HG02623 (cell line): ENCODE data around the gene HAUS5.
"Not testable (repeated sequence)": the region's sequence is repeated elsewhere in the genome, so short reads cannot be mapped to it uniquely, and the experiment has no call there.

Source experiments
- ATAC-seq: cut with Tn5 transposase; IDR thresholded peaks from one replicate; pipeline ENCODE4 v1.9.1; 2021; ENCODE audit warnings: moderate library complexity; ENCODE audit not compliant: unreplicated experiment

HAUS5 gene, protein sequence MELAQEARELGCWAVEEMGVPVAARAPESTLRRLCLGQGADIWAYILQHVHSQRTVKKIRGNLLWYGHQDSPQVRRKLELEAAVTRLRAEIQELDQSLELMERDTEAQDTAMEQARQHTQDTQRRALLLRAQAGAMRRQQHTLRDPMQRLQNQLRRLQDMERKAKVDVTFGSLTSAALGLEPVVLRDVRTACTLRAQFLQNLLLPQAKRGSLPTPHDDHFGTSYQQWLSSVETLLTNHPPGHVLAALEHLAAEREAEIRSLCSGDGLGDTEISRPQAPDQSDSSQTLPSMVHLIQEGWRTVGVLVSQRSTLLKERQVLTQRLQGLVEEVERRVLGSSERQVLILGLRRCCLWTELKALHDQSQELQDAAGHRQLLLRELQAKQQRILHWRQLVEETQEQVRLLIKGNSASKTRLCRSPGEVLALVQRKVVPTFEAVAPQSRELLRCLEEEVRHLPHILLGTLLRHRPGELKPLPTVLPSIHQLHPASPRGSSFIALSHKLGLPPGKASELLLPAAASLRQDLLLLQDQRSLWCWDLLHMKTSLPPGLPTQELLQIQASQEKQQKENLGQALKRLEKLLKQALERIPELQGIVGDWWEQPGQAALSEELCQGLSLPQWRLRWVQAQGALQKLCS

GRCh38 chr19:35612559-35613321, at the start of gene HAUS5:
Gene HAUS5, plus strand, starts transcription at chr19:35612735. Its CDS starts 60 bp downstream, at chr19:35612795.
- peak; percentile 68 for ATAC-seq

GRCh38 chr19:35562776-35563175, 49.8 kb upstream of the HAUS5 start:
- no peak for ATAC-seq

- no peak for ATAC-seq
Measured at GRCh38 chr19:35563207-35563829, 49.2 kb upstream of the HAUS5 start, which contains the start of gene ATP4A. Gene ATP4A, minus strand, starts transcription at chr19:35563658. Its CDS starts 29 bp downstream, at chr19:35563629.

DNA sequence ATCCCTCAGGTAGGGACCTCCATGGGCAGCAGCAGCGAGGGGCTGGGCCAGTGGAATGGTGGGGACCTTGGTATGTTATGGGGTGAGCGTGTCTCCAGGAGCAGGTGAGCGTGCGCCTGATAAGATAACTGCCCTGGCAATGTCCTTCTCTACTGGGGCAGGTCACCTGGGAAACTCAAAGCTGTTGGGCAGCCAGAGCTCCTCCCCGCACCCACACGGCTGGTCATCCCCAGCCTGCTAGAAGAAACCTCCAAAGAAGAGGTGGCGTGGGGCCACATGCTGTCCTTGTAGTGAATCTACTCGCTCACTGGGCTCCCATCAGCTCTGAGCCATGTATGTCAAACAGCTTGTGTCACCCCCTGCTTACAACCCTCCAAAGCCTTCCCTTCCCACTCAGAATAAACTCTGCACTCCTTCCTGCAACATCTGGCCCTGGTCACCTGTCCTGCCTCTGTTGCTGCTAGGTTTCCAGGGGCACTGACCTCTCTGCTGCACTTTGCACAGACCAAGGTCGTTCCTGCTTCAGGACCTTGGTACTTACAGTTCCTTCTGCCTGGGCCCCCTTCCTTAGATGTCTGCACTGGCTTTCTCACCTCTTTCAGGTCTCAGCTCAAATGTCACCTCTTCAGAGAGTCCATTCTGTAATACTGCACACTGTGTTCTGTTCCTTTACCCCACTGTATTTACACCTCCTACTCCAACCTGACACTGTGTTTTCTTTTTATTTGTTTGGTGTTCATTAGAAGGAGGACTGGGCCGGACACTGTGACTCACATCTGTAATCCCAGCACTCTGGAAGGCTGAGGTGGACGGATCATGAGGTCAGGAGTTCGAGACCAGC, 47.3 kb upstream of the HAUS5 start:
- ATAC-seq = no peak

DNA sequence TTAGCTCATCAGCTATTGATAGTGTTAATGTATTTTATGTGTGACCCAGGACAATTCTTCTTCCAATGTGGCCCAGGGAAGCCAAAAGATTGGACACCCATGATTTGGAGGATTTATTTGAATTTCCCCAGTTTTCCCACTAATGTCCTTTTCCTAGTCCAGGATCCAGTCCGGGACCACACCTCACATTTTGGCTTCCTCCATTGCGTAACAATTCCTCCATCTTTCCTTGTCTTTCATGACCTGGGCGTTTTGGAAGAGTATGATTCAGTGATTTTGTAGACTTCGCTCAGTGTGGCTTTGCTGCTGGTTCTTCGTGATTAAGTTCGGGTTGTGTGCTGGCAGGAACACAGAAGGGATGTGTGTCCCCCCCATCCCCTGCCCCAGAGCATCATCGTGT, 45.8 kb upstream of the HAUS5 start:
- no peak for ATAC-seq

GRCh38 chr19:35569281-35569781, 43.2 kb upstream of the HAUS5 start:
- ATAC-seq = no peak

- no peak for ATAC-seq
Measured at GRCh38 chr19:35571406-35571965, 41.0 kb upstream of the HAUS5 start.

DNA sequence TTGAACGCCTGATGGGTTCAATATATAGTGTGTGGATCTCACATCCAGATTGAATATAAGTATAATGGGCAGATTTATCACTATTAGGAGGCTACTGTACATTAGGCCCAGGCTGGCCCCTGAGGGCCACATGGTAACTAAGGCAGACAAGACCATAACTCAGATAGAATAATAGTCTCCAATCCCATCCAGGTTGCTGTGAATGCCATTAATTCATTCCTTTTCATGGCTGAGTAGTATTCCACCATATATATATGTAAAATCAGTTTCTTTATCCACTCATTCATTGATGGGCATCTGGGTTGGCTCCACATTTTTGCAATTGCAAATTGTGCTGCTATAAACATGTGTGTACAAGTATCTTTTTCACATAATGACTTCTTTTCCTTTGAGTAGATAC, 34.6 kb upstream of the HAUS5 start:
- no peak for ATAC-seq

DNA sequence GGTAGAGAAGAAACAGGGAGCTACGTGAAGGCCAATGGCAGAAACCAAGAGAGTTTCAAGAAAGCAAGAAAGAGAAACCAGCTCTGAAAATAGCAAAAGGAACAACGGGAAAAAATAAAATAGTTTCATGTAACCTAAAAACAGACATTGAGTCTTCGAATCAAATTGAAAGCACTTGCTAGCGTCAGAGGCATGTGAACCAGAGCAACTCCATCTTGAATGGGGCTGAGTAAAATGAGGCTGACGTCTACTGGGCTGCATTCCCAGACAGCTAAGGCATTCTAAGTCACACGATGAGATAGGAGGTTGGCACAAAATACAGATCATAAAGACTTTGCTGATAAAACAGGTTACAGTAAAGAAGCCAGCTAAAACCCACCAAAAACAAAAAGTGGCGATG, 33.8 kb upstream of the HAUS5 start:
- no peak for ATAC-seq

- ATAC-seq = no peak
Measured at GRCh38 chr19:35582760-35583159, 29.8 kb upstream of the HAUS5 start.

- no peak for ATAC-seq
Measured at GRCh38 chr19:35585848-35586247, 26.7 kb upstream of the HAUS5 start, which contains the start of gene PMIS2. Gene PMIS2, plus strand, starts transcription at chr19:35586173. Its CDS starts 87 bp downstream, at chr19:35586260.

- ATAC-seq = no peak
Measured at GRCh38 chr19:35587321-35587720, 25.2 kb upstream of the HAUS5 start.

GRCh38 chr19:35590875-35591274, 21.7 kb upstream of the HAUS5 start:
- ATAC-seq = no peak

DNA sequence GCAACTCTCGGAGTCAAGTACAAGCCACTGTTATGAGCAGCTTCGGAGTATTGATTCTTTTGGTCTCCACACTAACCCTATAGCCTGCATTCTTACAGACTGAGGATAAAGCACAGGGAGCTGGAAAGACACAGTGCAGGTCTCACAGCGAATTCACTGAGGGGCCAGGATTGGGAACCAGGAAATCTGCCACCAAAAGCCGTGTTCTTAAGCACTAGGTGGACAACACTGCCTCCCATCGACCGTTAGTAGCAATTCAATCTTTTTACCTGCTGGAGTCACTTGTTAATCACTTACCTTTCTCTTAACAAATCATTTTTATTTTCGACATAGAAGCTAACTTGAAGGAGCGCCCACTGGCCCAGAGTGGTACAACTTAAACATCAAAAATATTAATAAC, 20.3 kb upstream of the HAUS5 start:
- no peak for ATAC-seq

GRCh38 chr19:35595026-35595425, 17.5 kb upstream of the HAUS5 start:
- not testable (repeated sequence) for ATAC-seq

DNA sequence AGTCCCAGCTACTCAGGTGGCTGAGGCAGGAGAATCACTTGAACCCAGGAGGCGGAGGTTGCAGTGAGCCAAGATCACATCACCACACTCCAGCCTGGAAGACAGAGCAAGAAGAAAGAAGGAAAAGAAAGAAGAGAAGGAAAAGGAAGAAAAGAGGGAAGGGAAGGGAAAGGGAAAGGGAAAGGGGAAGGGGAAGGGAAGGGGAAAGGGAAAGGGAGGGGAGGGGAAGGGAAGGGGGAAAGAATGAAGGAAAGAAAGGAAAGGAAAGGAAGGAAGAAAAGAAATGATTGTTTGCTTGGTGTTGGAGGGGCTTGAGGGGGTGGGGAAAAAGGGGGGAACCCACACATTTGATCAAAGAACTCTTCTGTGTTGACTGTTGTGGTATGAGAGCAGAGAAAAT, 16.6 kb upstream of the HAUS5 start:
- ATAC-seq = no peak

- ATAC-seq = no peak
Measured at GRCh38 chr19:35596366-35596999, 16.1 kb upstream of the HAUS5 start.

DNA sequence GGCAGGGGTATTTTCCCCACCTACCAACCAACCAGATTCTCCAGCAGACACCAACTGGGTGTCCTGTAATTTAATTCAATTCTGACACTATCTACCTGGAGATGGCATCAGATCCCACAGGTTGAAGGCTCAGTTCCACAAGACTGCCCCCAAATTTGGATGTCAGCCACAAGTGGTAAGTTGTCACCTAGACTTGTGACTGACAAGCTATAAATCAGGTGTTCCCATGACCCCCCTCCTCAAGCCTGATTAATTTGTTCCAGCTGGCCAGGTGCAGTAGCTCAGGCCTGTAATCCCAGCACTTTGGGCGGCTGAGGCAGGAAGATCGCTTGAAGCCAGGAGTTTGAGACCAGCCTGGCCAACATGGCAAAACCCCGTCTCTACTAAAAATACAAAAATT, 10.6 kb upstream of the HAUS5 start:
- no peak for ATAC-seq

GRCh38 chr19:35604436-35604835, 8.1 kb upstream of the HAUS5 start:
- not testable (repeated sequence) for ATAC-seq
